Measurements from ENCODE around the gene EDAR. TPM values are rescaled to one million over a fixed set of nuclear protein-coding genes. Genes with fewer than 3 reads are reported as not detected.

The EDAR gene
- total RNA-seq, 2 experiments from 2014 or later, result 0.14 to 0.23 TPM

GRCh38 chr2:108907822-108908712 lies 81.0 kb downstream of the EDAR start:
- no peak for DNase-seq
- Mint-ChIP-seq H3K27ac (no peak overlapping the region), H3K9me3 (no peaks in the 10 kb centered on the region), H3K4me3 (no peak overlapping the region), H3K4me1 (no peaks in the 10 kb centered on the region), H3K36me3 (no peaks in the 10 kb centered on the region), H3K27me3 (no peaks in the 10 kb centered on the region)
- no peak for ATAC-seq (ENCODE audit: low read depth)
- POLR2A ChIA-PET, result no interaction called here

GRCh38 chr2:108906403-108907077 lies 82.5 kb downstream of the EDAR start:
- H3K27me3 Mint-ChIP-seq, result no peaks in the 10 kb centered on the region
- H3K9me3 Mint-ChIP-seq, result no peaks in the 10 kb centered on the region
- POLR2A ChIA-PET, result no interaction called here
- no peaks in the 10 kb centered on the region for H3K4me1 Mint-ChIP-seq
- H3K36me3 Mint-ChIP-seq, result no peaks in the 10 kb centered on the region
- H3K27ac Mint-ChIP-seq, result no peak overlapping the region
- no peak for DNase-seq
- ATAC-seq (ENCODE audit: low read depth), result no peak
- H3K4me3 Mint-ChIP-seq, result no peak overlapping the region

- peaks cover 1% of the 10 kb centered on the region for H3K9me3 Mint-ChIP-seq
- H3K4me3 Mint-ChIP-seq, result no peak overlapping the region
- H3K27me3 Mint-ChIP-seq, result no peaks in the 10 kb centered on the region
- H3K4me1 Mint-ChIP-seq, result no peaks in the 10 kb centered on the region
- no peaks in the 10 kb centered on the region for H3K36me3 Mint-ChIP-seq
- H3K27ac Mint-ChIP-seq, result no peak overlapping the region
- POLR2A ChIA-PET, result no interaction called here
- ATAC-seq (ENCODE audit: low read depth), result no peak
- DNase-seq, result no peak
Observed at GRCh38 chr2:108905906-108906305, 83.1 kb downstream of the EDAR start.

GRCh38 chr2:108905176-108905575 lies 83.8 kb downstream of the EDAR start:
- H3K4me1 Mint-ChIP-seq, result no peaks in the 10 kb centered on the region
- DNase-seq, result no peak
- no peak overlapping the region for H3K27ac Mint-ChIP-seq
- ATAC-seq (ENCODE audit: low read depth), result no peak
- H3K4me3 Mint-ChIP-seq, result no peak overlapping the region
- no peaks in the 10 kb centered on the region for H3K27me3 Mint-ChIP-seq
- POLR2A ChIA-PET, result no interaction called here
- H3K9me3 Mint-ChIP-seq, result peaks cover 1% of the 10 kb centered on the region
- H3K36me3 Mint-ChIP-seq, result no peaks in the 10 kb centered on the region

GRCh38 chr2:108904680-108905079 lies 84.3 kb downstream of the EDAR start:
- Mint-ChIP-seq H3K27ac (no peak overlapping the region), H3K27me3 (peaks cover 2% of the 10 kb centered on the region), H3K36me3 (no peaks in the 10 kb centered on the region), H3K4me1 (no peaks in the 10 kb centered on the region), H3K9me3 (peaks cover 3% of the 10 kb centered on the region), H3K4me3 (no peak overlapping the region)
- ATAC-seq (ENCODE audit: low read depth) (no peak), DNase-seq (no peak)
- POLR2A ChIA-PET, result no interaction called here

- DNase-seq (no peak), ATAC-seq (ENCODE audit: low read depth) (no peak)
- H3K27ac Mint-ChIP-seq, result no peak overlapping the region
- no peaks in the 10 kb centered on the region for H3K4me1 Mint-ChIP-seq
- peaks cover 2% of the 10 kb centered on the region for H3K27me3 Mint-ChIP-seq
- H3K4me3 Mint-ChIP-seq, result no peak overlapping the region
- POLR2A ChIA-PET, result no interaction called here
- H3K36me3 Mint-ChIP-seq, result peaks cover 1% of the 10 kb centered on the region
- H3K9me3 Mint-ChIP-seq, result peaks cover 12% of the 10 kb centered on the region
Observed at GRCh38 chr2:108898315-108899082, 90.5 kb downstream of the EDAR start.

- POLR2A ChIA-PET, result no interaction called here
- Mint-ChIP-seq H3K4me3 (no peak overlapping the region), H3K27ac (no peak overlapping the region), H3K9me3 (peaks cover 14% of the 10 kb centered on the region), H3K36me3 (peaks cover 1% of the 10 kb centered on the region), H3K4me1 (no peaks in the 10 kb centered on the region), H3K27me3 (peaks cover 2% of the 10 kb centered on the region)
- no peak for ATAC-seq (ENCODE audit: low read depth)
- no peak for DNase-seq
Observed at GRCh38 chr2:108896741-108897140, 92.3 kb downstream of the EDAR start.

- POLR2A ChIA-PET, result no interaction called here
- ATAC-seq (ENCODE audit: low read depth) (no peak), DNase-seq (no peak)
- Mint-ChIP-seq H3K9me3 (peaks cover 18% of the 10 kb centered on the region), H3K27me3 (peaks cover 2% of the 10 kb centered on the region), H3K36me3 (peaks cover 7% of the 10 kb centered on the region), H3K4me3 (no peak overlapping the region), H3K27ac (no peak overlapping the region), H3K4me1 (no peaks in the 10 kb centered on the region)
Observed at GRCh38 chr2:108895188-108895587, 93.8 kb downstream of the EDAR start.

GRCh38 chr2:108894766-108895165 lies 94.3 kb downstream of the EDAR start:
- H3K4me3 Mint-ChIP-seq, result no peak overlapping the region
- peaks cover 17% of the 10 kb centered on the region for H3K9me3 Mint-ChIP-seq
- peaks cover 8% of the 10 kb centered on the region for H3K36me3 Mint-ChIP-seq
- POLR2A ChIA-PET, result no interaction called here
- ATAC-seq (ENCODE audit: low read depth) (no peak), DNase-seq (no peak)
- H3K27ac Mint-ChIP-seq, result no peak overlapping the region
- no peaks in the 10 kb centered on the region for H3K4me1 Mint-ChIP-seq
- no peaks in the 10 kb centered on the region for H3K27me3 Mint-ChIP-seq

GRCh38 chr2:108893277-108893676 lies 95.7 kb downstream of the EDAR start:
- peaks cover 17% of the 10 kb centered on the region for H3K9me3 Mint-ChIP-seq
- no peak for DNase-seq
- POLR2A ChIA-PET, result no interaction called here
- H3K27me3 Mint-ChIP-seq, result peaks cover 1% of the 10 kb centered on the region
- H3K27ac Mint-ChIP-seq, result no peak overlapping the region
- peaks cover 12% of the 10 kb centered on the region for H3K36me3 Mint-ChIP-seq
- no peak for ATAC-seq (ENCODE audit: low read depth)
- H3K4me3 Mint-ChIP-seq, result no peak overlapping the region
- no peaks in the 10 kb centered on the region for H3K4me1 Mint-ChIP-seq

- H3K9me3 Mint-ChIP-seq, result peaks cover 26% of the 10 kb centered on the region
- H3K4me3 Mint-ChIP-seq, result no peak overlapping the region
- no peak for ATAC-seq (ENCODE audit: low read depth)
- H3K27me3 Mint-ChIP-seq, result peaks cover 3% of the 10 kb centered on the region
- H3K27ac Mint-ChIP-seq, result no peak overlapping the region
- H3K36me3 Mint-ChIP-seq, result peaks cover 12% of the 10 kb centered on the region
- H3K4me1 Mint-ChIP-seq, result no peaks in the 10 kb centered on the region
- POLR2A ChIA-PET, result no interaction called here
- DNase-seq, result no peak
Observed at GRCh38 chr2:108889907-108890306, 99.1 kb downstream of the EDAR start.

GRCh38 chr2:108884619-108885018 lies 104.4 kb downstream of the EDAR start:
- H3K9me3 Mint-ChIP-seq, result peaks cover 25% of the 10 kb centered on the region
- DNase-seq, result no peak
- peaks cover 3% of the 10 kb centered on the region for H3K27me3 Mint-ChIP-seq
- ATAC-seq (ENCODE audit: low read depth), result no peak
- POLR2A ChIA-PET, result no interaction called here
- peaks cover 5% of the 10 kb centered on the region for H3K36me3 Mint-ChIP-seq
- no peak overlapping the region for H3K27ac Mint-ChIP-seq
- no peaks in the 10 kb centered on the region for H3K4me1 Mint-ChIP-seq
- H3K4me3 Mint-ChIP-seq, result no peak overlapping the region

GRCh38 chr2:108878276-108878675 lies 110.7 kb downstream of the EDAR start:
- DNase-seq, result no peak
- Mint-ChIP-seq H3K4me3 (no peak overlapping the region), H3K4me1 (no peaks in the 10 kb centered on the region), H3K36me3 (peaks cover 17% of the 10 kb centered on the region), H3K9me3 (peaks cover 16% of the 10 kb centered on the region), H3K27ac (no peak overlapping the region), H3K27me3 (no peaks in the 10 kb centered on the region)
- POLR2A ChIA-PET, result no interaction called here
- ATAC-seq (ENCODE audit: low read depth), result no peak
